ENCODE data around the gene HDAC7. TPM values are rescaled to one million over a fixed set of nuclear protein-coding genes. Genes with fewer than 3 reads are reported as not detected.
"Not testable (repeated sequence)": the region's sequence is repeated elsewhere in the genome, so short reads cannot be mapped to it uniquely, and the experiment has no call there.

Gene HDAC7
- total RNA-seq, 1 donor from 2014 or later: 126 TPM

GRCh38 chr12:47843226-47843980 lies 23.7 kb upstream of the HDAC7 start:
- POLR2A ChIA-PET: no interaction called here
- H3K9me3 Mint-ChIP-seq: no peaks in the 10 kb centered on the region
- ATAC-seq (ENCODE audit: low read depth) (no peak), DNase-seq (no peak)
- H3K27me3 Mint-ChIP-seq: no peaks in the 10 kb centered on the region
- H3K36me3 Mint-ChIP-seq (ENCODE audit: low read depth): no peaks in the 10 kb centered on the region
- H3K4me1 Mint-ChIP-seq: peaks cover under 1% of the 10 kb centered on the region
- CTCF ChIA-PET: interaction anchor here (1.5 to 6.7 kb wide), 3 partner anchors 46 to 127 kb away, joined by 4 to 128 read pairs (median 80); no protein-coding TSS in a partner anchor
- intact Hi-C loops (cut with micrococcal nuclease): no loop called here
- no peak overlapping the region for H3K4me3 Mint-ChIP-seq
- H3K27ac Mint-ChIP-seq: no peak overlapping the region
- TF ChIP-seq, protein P1, sequence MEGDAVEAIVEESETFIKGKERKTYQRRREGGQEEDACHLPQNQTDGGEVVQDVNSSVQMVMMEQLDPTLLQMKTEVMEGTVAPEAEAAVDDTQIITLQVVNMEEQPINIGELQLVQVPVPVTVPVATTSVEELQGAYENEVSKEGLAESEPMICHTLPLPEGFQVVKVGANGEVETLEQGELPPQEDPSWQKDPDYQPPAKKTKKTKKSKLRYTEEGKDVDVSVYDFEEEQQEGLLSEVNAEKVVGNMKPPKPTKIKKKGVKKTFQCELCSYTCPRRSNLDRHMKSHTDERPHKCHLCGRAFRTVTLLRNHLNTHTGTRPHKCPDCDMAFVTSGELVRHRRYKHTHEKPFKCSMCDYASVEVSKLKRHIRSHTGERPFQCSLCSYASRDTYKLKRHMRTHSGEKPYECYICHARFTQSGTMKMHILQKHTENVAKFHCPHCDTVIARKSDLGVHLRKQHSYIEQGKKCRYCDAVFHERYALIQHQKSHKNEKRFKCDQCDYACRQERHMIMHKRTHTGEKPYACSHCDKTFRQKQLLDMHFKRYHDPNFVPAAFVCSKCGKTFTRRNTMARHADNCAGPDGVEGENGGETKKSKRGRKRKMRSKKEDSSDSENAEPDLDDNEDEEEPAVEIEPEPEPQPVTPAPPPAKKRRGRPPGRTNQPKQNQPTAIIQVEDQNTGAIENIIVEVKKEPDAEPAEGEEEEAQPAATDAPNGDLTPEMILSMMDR (IDR thresholded peaks at IDR 0.05): no peak

DNA sequence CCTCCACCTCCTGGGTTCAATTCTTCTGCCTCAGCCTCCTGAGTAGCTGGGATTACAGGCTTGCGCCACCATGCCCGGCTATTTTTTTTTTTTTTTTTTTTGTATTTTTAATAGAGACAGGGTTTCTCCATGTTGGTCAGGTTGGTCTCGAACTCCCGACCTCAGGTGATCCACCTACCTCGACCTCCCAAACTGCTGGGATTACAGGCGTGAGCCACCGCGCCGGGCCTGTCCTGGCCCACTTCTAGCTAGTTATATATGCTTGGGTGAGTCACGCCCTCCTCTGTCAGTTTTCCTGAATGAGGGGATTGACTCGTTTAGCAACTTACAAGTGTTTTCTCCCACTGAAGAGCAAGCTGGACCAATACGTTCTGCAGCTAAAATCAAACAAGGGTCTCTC lies 22.8 kb upstream of the HDAC7 start:
- ATAC-seq (ENCODE audit: low read depth); H3K4me3 Mint-ChIP-seq; DNase-seq; H3K27me3 Mint-ChIP-seq; H3K9me3 Mint-ChIP-seq; H3K36me3 Mint-ChIP-seq (ENCODE audit: low read depth); intact Hi-C loops (cut with micrococcal nuclease); H3K27ac Mint-ChIP-seq; H3K4me1 Mint-ChIP-seq: not testable (repeated sequence)
- ChIA-PET POLR2A (interaction anchor here (0.6 kb wide), 1 partner anchor 157 kb away, joined by 8 read pairs; no protein-coding TSS in a partner anchor), CTCF (interaction anchor here (1.5 to 9.2 kb wide), 5 partner anchors 45 to 126 kb away, joined by 4 to 128 read pairs (median 80); partner anchors contain the start of gene SLC48A1)

DNA sequence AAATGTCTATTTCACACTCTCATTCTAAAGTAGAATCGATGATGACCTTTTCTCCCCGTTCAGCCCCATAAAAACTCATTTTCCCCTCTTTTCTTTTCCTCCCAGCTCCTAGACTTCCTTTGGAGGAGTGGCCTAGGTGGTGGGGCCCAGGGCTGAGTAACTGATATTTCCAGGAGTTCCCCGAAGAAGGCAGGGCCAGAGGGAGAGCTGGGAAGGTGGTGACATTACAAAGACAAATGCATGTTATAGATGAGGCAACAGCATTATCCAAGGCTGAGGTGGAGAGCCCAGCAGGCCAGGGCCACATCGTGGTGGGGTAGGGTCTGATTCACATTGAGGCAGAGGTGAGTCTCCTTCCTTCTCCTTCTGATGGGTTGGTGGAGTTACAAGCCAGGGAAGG lies 22.2 kb upstream of the HDAC7 start:
- Mint-ChIP-seq H3K27me3 (no peaks in the 10 kb centered on the region), H3K4me3 (no peak overlapping the region), H3K4me1 (peaks cover 15% of the 10 kb centered on the region), H3K9me3 (no peaks in the 10 kb centered on the region), H3K27ac (no peak overlapping the region), H3K36me3 (ENCODE audit: low read depth) (no peaks in the 10 kb centered on the region)
- CTCF ChIA-PET: interaction anchor here (1.5 to 9.2 kb wide), 5 partner anchors 44 to 126 kb away, joined by 4 to 128 read pairs (median 80); partner anchors contain the start of gene SLC48A1
- POLR2A ChIA-PET: interaction anchor here (0.6 to 15.3 kb wide), 3 partner anchors 10 to 157 kb away, joined by 4 to 573 read pairs (median 8); partner anchors contain the start of gene HDAC7
- DNase-seq (no peak), ATAC-seq (ENCODE audit: low read depth) (no peak)
- TF ChIP-seq, protein P1 (IDR thresholded peaks at IDR 0.05): no peak
- intact Hi-C loops (cut with micrococcal nuclease): no loop called here

DNA sequence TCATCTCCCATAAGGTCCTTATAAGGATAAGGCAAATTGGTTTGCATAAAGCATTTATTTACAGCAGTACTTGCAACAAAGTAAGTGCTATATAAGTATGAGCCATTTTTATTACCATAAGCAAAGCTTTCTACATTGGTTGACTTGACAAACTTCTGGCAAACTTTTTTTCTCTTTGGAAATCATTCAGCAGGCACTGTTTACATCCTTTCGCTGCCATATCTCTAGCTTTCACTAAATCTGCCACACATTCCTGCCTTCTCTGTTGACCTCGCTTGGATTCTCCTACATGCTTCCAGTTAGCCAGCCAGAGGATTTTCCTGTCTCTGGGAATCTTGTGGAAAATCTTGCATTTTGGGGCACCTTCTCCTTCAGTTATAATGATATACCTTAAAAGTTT lies 21.8 kb upstream of the HDAC7 start:
- intact Hi-C loops (cut with micrococcal nuclease): no loop called here

DNA sequence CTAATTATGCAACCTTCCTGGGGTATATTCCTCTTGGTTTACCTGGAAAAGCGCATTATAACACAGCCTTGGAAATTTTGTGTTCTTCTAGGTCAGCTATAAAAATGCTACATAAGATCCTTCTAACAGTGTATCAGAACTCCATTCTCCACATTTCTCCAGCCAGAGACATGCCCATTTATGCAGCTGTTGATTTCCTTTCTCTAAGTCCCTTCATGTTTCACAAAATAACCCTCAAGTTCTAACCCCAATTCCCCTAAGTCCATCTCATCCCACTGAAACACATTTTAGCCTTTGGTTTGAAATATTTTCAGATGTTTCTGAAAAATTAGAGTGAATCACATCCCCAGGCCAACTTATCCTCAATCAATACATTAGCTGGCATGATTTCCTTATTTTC lies 20.9 kb upstream of the HDAC7 start:
- intact Hi-C loops (cut with micrococcal nuclease): no loop called here
- ChIA-PET POLR2A (interaction anchor here (0.7 to 15.3 kb wide), 2 partner anchors 27 to 74 kb away, joined by 6 to 573 read pairs; partner anchors contain the start of gene HDAC7), CTCF (interaction anchor here (0.5 to 11.6 kb wide), 12 partner anchors 13 to 1715 kb away, joined by 3 to 245 read pairs (median 12); partner anchors contain the start of gene SLC48A1)
- TF ChIP-seq, protein P1 (IDR thresholded peaks at IDR 0.05): no peak
- Mint-ChIP-seq H3K27ac (no peak overlapping the region), H3K4me1 (peaks cover 27% of the 10 kb centered on the region), H3K4me3 (no peak overlapping the region), H3K27me3 (no peaks in the 10 kb centered on the region), H3K9me3 (no peaks in the 10 kb centered on the region), H3K36me3 (ENCODE audit: low read depth) (no peaks in the 10 kb centered on the region)
- DNase-seq: no peak
- ATAC-seq (ENCODE audit: low read depth): no peak

More for the DNA sequence above, 21.8 kb upstream of the HDAC7 start:
- ATAC-seq (ENCODE audit: low read depth): no peak
- no peak for DNase-seq
- Mint-ChIP-seq H3K36me3 (ENCODE audit: low read depth) (no peaks in the 10 kb centered on the region), H3K27me3 (no peaks in the 10 kb centered on the region), H3K4me3 (no peak overlapping the region), H3K4me1 (peaks cover 18% of the 10 kb centered on the region), H3K9me3 (no peaks in the 10 kb centered on the region), H3K27ac (no peak overlapping the region)
- ChIA-PET POLR2A (interaction anchor here (0.7 to 15.3 kb wide), 2 partner anchors 9 to 28 kb away, joined by 4 to 573 read pairs; partner anchors contain the start of gene HDAC7), CTCF (interaction anchor here (1.2 to 11.6 kb wide), 6 partner anchors 42 to 323 kb away, joined by 3 to 245 read pairs (median 104); partner anchors contain the start of gene SLC48A1)
- TF ChIP-seq, protein P1 (IDR thresholded peaks at IDR 0.05): no peak

Data from activated B cell treated with CpG ODN at 0.5 μM for 24 hours (primary cell).